Suprapubic skin (tissue), 3 donors: ENCODE data around the gene SEZ6L2.

Experiments
- EP300 ChIP-seq: sonication (generic); formaldehyde crosslinking; IDR thresholded peaks from one replicate; pipeline ENCODE4 v1.6.1; 2017; ENCODE audit warnings: antibody characterized with exemption
- POLR2A ChIP-seq, 2 donors: fragments of 450-650 bp; IDR thresholded peaks; one replicate each; pipeline ENCODE4 v1.6.1; 2017; ENCODE audit warnings: antibody characterized with exemption in 2 of 2, mild to moderate bottlenecking in 2 of 2, moderate library complexity in 2 of 2
- TF ChIP-seq, protein P1 (sequence below), 2 donors: fragments of 200-600 bp in 1 of 2; fragments of 450-650 bp in 1 of 2; sonication (generic) in 1 of 2; IDR thresholded peaks; one replicate each; pipeline ENCODE4 v1.5.1; 2016 to 2019; ENCODE audit warnings: antibody characterized with exemption in 2 of 2, mild to moderate bottlenecking in 1 of 2, moderate library complexity in 1 of 2

DNA sequence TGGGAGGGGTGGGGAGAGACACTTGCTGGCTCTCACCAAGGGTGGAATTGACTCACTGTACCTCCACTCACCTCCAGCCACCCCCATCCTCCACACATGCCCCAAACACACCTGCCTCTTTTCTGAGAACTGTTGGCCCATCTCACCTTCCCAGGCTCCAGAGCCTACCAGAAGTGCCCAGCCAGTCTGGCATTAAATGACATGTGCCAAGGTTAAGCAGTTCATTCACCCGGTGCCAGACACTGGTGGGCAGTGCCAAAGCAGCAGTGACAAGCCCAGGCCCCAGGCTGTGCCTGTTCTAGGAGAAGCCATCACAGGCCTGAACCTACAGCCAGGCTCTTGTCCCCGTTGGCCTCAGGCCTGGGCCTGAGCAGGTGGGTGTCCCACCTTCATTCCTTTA lies 67.9 kb downstream of the SEZ6L2 start:
- TF ChIP-seq, protein P1, sequence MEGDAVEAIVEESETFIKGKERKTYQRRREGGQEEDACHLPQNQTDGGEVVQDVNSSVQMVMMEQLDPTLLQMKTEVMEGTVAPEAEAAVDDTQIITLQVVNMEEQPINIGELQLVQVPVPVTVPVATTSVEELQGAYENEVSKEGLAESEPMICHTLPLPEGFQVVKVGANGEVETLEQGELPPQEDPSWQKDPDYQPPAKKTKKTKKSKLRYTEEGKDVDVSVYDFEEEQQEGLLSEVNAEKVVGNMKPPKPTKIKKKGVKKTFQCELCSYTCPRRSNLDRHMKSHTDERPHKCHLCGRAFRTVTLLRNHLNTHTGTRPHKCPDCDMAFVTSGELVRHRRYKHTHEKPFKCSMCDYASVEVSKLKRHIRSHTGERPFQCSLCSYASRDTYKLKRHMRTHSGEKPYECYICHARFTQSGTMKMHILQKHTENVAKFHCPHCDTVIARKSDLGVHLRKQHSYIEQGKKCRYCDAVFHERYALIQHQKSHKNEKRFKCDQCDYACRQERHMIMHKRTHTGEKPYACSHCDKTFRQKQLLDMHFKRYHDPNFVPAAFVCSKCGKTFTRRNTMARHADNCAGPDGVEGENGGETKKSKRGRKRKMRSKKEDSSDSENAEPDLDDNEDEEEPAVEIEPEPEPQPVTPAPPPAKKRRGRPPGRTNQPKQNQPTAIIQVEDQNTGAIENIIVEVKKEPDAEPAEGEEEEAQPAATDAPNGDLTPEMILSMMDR (IDR thresholded peaks at IDR 0.05), result no peak
- no peak for TF ChIP-seq EP300
- TF ChIP-seq POLR2A (IDR thresholded peaks at IDR 0.05), result no peak
